Smooth muscle cell (in vitro differentiated cells): ENCODE measurements around the gene PDZD7. TPM values are rescaled to one million over a fixed set of nuclear protein-coding genes. Genes with fewer than 3 reads are reported as not detected.

ENCODE experiments used
- DNase-seq: peaks from one replicate; lab custom pipeline; 2025; ENCODE audit not compliant: unreplicated experiment; lab: John Stamatoyannopoulos, UW
- H2AFZ ChIP-seq: fragments of 200-600 bp; sonication (generic); 2 replicates; pipeline ENCODE4 v1.6.0; 2016; ENCODE audit warnings: antibody characterized with exemption, low read depth, mild to moderate bottlenecking
- H3F3A ChIP-seq: fragments of 200-600 bp; sonication (generic); 2 replicates; pipeline ENCODE4 v1.6.0; 2017; ENCODE audit warnings: antibody characterized with exemption, low read depth
- H3K27ac ChIP-seq: fragments of 200-600 bp; sonication (generic); 2 replicates; pipeline ENCODE4 v1.5.1; 2016; ENCODE audit warnings: low read depth, mild to moderate bottlenecking
- H3K27me3 ChIP-seq: fragments of 200-600 bp; sonication (generic); 2 replicates; pipeline ENCODE4 v1.6.1; 2016; ENCODE audit warnings: low read depth, mild to moderate bottlenecking
- H3K36me3 ChIP-seq: fragments of 200-600 bp; sonication (generic); 2 replicates; pipeline ENCODE4 v1.5.1; 2016; ENCODE audit warnings: low read depth
- H3K4me1 ChIP-seq: fragments of 200-600 bp; sonication (generic); 2 replicates; pipeline ENCODE4 v1.5.1; 2016; ENCODE audit warnings: low read depth
- H3K4me2 ChIP-seq: fragments of 200-600 bp; sonication (generic); 2 replicates; pipeline ENCODE4 v1.6.0; 2016; ENCODE audit warnings: mild to moderate bottlenecking
- H3K4me3 ChIP-seq: fragments of 200-600 bp; sonication (generic); 2 replicates; pipeline ENCODE4 v1.5.1; 2016; ENCODE audit warnings: mild to moderate bottlenecking
- H3K79me2 ChIP-seq: fragments of 200-600 bp; sonication (generic); 2 replicates; pipeline ENCODE4 v1.6.0; 2016; ENCODE audit warnings: low read depth, mild to moderate bottlenecking
- H3K9ac ChIP-seq: fragments of 200-600 bp; sonication (generic); 2 replicates; pipeline ENCODE4 v1.6.0; 2016; ENCODE audit warnings: low read depth
- H3K9me3 ChIP-seq: fragments of 200-600 bp; sonication (generic); replicated peaks from 2 replicates; pipeline ENCODE4 v1.5.1; 2016; ENCODE audit warnings: low read depth
- H4K20me1 ChIP-seq: fragments of 200-600 bp; sonication (generic); 2 replicates; pipeline ENCODE4 v1.6.0; 2016; ENCODE audit warnings: low read depth
- CTCF ChIP-seq: fragments of 200-600 bp; sonication (generic); IDR thresholded peaks from 2 replicates; pipeline ENCODE4 v1.5.1; 2017; ENCODE audit warnings: borderline replicate concordance, mild to moderate bottlenecking, antibody characterized with exemption; ENCODE audit not compliant: insufficient read depth, poor library complexity, severe bottlenecking
- WGBS: methylation state at CpG from one replicate; pipeline ENCODE4 v1.1.7; 2016; ENCODE audit warnings: low lambda C conversion rate; 5-methylcytosine and 5-hydroxymethylcytosine counted together
- polyA plus RNA-seq: library from polyadenylated mRNA; unstranded; fragments of >200 nt; fragmentation: Nextera tagmentation; extraction: Ambion mirVana; gene quantifications from 2 replicates; pipeline ENCODE4 v1.2.1, GENCODE V29; 2016
- total RNA-seq: library from RNA; depleted of rRNA; stranded (reverse); fragments of >200 nt; gene quantifications from 2 replicates; pipeline ENCODE4 v1.2.3, GENCODE V29; 2014

PDZD7 gene
- total and polyA plus RNA-seq, 2 experiments from 2014 or later, result 0.93 to 2.0 TPM

- H3K36me3 ChIP-seq, result no peaks in the 10 kb centered on the region
- peaks cover 20% of the 10 kb centered on the region for H3K4me1 ChIP-seq
- no peaks in the 10 kb centered on the region for H3K9me3 ChIP-seq
- peaks cover 15% of the 10 kb centered on the region for H3K79me2 ChIP-seq
- no peak overlapping the region for H3K9ac ChIP-seq
- 70% methylated on average over 27 of the region's 27 CpGs for WGBS
- H2AFZ ChIP-seq, result no peak overlapping the region
- no peak for DNase-seq
- H3K27me3 ChIP-seq, result no peaks in the 10 kb centered on the region
- no peak overlapping the region for H3K4me3 ChIP-seq
- H4K20me1 ChIP-seq, result peaks cover 20% of the 10 kb centered on the region
- no peak overlapping the region for H3K4me2 ChIP-seq
- peaks cover 2% of the 10 kb centered on the region for H3F3A ChIP-seq
- TF ChIP-seq CTCF, result no peak
- H3K27ac ChIP-seq, result no peak overlapping the region
These were observed 1.2 kb downstream of the PDZD7 start for GRCh38 chr10:101029520-101030295.

GRCh38 chr10:101028446-101029337 lies 2.2 kb downstream of the PDZD7 start:
- Histone ChIP-seq H3K4me3 (no peak overlapping the region), H3F3A (peaks cover 2% of the 10 kb centered on the region), H3K36me3 (no peaks in the 10 kb centered on the region), H4K20me1 (peaks cover 10% of the 10 kb centered on the region), H3K4me2 (no peak overlapping the region), H3K9me3 (no peaks in the 10 kb centered on the region), H3K27me3 (no peaks in the 10 kb centered on the region), H3K27ac (no peak overlapping the region), H2AFZ (no peak overlapping the region), H3K79me2 (peaks cover 5% of the 10 kb centered on the region), H3K9ac (no peak overlapping the region), H3K4me1 (peaks cover 20% of the 10 kb centered on the region)
- no peak for DNase-seq
- WGBS, result 86% methylated on average over 7 of the region's 7 CpGs
- TF ChIP-seq CTCF, result no peak

GRCh38 chr10:101027106-101027720 lies 3.7 kb downstream of the PDZD7 start:
- Histone ChIP-seq H3K27me3 (no peaks in the 10 kb centered on the region), H3K36me3 (no peaks in the 10 kb centered on the region), H3K4me3 (no peak overlapping the region), H2AFZ (no peak overlapping the region), H3K4me2 (no peak overlapping the region), H3F3A (peaks cover 2% of the 10 kb centered on the region), H3K9me3 (no peaks in the 10 kb centered on the region), H4K20me1 (no peaks in the 10 kb centered on the region), H3K79me2 (no peaks in the 10 kb centered on the region), H3K9ac (no peak overlapping the region), H3K4me1 (peaks cover 17% of the 10 kb centered on the region), H3K27ac (no peak overlapping the region)
- no peak for DNase-seq
- no peak for TF ChIP-seq CTCF
- WGBS, result 70% methylated on average over 10 of the region's 10 CpGs
